C4-2B (cell line): Measurements from ENCODE around the gene MARK2.

Source experiments
- CTCF ChIP-seq: fragments of 450-650 bp; conservative IDR thresholded peaks from 2 replicates; pipeline ENCODE4 v1.5.1; 2017; ENCODE audit warnings: mild to moderate bottlenecking
- ZFX ChIP-seq: fragments of 450-650 bp; IDR thresholded peaks from 2 replicates; pipeline ENCODE4 v1.6.1; 2017

- TF ChIP-seq CTCF (no peak), ZFX (no peak)
Observed at GRCh38 chr11:63802637-63803414, 36.1 kb upstream of the MARK2 start.
